ENCODE data around the gene DRC1.

DNA sequence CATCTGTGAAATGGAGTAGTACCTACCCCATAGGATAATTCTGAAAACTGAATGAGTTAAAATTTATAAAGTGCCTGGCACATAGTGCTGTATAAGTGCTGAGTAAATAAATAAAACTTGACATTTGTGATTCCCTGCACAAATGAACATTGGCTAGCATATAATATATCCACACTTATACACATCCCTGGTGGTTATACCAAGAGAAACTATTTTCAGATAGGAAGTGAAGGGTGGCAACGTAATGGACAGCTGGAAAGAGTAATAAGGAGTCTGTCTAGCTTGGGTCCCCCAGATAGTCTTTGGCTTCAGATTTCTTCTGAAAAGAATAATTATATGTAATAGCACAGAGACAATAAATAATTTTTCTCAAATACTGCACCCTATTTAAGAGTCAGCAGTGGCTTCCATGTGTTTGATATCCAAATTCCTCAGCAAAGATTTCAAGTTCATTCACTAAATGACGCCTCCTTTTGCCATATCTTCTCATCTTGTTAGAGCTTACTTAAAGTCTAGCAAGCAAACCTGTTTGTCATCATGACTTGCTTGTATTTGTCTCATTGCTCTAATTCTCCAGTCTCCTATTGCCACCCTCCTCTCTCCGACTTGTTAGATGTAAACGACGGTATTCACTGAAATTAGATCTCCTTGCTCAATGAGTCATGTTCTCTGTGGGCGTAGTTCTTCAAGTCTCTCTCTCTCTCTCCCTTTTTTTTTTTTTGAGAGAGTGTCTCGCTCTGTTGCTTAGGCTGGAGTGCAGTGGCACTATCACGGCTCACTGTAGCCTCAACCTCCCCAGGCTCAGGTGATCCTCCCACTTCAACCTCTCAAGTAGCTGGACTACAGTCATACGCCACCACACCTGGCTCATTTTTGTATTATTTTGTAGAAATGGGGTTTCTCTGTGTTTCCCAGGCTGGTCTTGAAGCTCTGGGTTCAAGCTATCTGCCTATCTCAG is 46.4 kb upstream of the DRC1 start:
- TF ChIP-seq, protein P1, sequence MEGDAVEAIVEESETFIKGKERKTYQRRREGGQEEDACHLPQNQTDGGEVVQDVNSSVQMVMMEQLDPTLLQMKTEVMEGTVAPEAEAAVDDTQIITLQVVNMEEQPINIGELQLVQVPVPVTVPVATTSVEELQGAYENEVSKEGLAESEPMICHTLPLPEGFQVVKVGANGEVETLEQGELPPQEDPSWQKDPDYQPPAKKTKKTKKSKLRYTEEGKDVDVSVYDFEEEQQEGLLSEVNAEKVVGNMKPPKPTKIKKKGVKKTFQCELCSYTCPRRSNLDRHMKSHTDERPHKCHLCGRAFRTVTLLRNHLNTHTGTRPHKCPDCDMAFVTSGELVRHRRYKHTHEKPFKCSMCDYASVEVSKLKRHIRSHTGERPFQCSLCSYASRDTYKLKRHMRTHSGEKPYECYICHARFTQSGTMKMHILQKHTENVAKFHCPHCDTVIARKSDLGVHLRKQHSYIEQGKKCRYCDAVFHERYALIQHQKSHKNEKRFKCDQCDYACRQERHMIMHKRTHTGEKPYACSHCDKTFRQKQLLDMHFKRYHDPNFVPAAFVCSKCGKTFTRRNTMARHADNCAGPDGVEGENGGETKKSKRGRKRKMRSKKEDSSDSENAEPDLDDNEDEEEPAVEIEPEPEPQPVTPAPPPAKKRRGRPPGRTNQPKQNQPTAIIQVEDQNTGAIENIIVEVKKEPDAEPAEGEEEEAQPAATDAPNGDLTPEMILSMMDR (IDR thresholded peaks at IDR 0.05; ENCODE audit: poor library complexity, severe bottlenecking): no peak
- no peak for TF ChIP-seq RAD21 (conservative IDR thresholded peaks at IDR 0.05)
- no peak for TF ChIP-seq TAF1 (IDR thresholded peaks at IDR 0.05; ENCODE audit: low read depth)
- TF ChIP-seq, protein P2, sequence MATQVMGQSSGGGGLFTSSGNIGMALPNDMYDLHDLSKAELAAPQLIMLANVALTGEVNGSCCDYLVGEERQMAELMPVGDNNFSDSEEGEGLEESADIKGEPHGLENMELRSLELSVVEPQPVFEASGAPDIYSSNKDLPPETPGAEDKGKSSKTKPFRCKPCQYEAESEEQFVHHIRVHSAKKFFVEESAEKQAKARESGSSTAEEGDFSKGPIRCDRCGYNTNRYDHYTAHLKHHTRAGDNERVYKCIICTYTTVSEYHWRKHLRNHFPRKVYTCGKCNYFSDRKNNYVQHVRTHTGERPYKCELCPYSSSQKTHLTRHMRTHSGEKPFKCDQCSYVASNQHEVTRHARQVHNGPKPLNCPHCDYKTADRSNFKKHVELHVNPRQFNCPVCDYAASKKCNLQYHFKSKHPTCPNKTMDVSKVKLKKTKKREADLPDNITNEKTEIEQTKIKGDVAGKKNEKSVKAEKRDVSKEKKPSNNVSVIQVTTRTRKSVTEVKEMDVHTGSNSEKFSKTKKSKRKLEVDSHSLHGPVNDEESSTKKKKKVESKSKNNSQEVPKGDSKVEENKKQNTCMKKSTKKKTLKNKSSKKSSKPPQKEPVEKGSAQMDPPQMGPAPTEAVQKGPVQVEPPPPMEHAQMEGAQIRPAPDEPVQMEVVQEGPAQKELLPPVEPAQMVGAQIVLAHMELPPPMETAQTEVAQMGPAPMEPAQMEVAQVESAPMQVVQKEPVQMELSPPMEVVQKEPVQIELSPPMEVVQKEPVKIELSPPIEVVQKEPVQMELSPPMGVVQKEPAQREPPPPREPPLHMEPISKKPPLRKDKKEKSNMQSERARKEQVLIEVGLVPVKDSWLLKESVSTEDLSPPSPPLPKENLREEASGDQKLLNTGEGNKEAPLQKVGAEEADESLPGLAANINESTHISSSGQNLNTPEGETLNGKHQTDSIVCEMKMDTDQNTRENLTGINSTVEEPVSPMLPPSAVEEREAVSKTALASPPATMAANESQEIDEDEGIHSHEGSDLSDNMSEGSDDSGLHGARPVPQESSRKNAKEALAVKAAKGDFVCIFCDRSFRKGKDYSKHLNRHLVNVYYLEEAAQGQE (IDR thresholded peaks at IDR 0.05; ENCODE audit: borderline replicate concordance): no peak

Measured in neural cell (in vitro differentiated cells).